HG03135 (cell line): ENCODE results near the gene WDFY2.

Experiments used
- ATAC-seq: cut with Tn5 transposase; IDR thresholded peaks from one replicate; pipeline ENCODE4 v1.9.1; 2021; ENCODE audit warnings: mild to moderate bottlenecking, moderate library complexity; ENCODE audit not compliant: unreplicated experiment

WDFY2 gene

GRCh38 chr13:51763486-51763885 is 179.2 kb downstream of the WDFY2 start:
- no peak for ATAC-seq

GRCh38 chr13:51764184-51765141 is 180.2 kb downstream of the WDFY2 start:
- ATAC-seq, result peak; percentile 84

DNA sequence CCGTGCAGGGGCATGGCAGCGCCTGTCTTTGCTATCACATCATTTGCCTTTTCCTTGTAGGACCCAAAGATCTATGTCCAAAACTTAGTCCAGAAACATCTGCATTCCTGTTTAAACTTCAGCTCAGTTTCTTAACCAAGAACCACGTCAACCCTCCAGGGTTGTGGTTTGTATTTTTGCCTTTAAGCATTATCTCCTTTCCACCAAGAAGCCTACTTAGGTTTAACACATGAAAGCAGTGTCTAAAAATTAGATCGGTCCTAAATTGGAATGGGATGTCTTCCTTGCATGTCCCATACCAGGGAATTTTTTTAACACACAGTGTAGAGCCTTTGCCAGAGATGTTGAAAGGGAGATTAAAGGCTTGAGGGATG is 180.9 kb downstream of the WDFY2 start:
- ATAC-seq, result no peak

DNA sequence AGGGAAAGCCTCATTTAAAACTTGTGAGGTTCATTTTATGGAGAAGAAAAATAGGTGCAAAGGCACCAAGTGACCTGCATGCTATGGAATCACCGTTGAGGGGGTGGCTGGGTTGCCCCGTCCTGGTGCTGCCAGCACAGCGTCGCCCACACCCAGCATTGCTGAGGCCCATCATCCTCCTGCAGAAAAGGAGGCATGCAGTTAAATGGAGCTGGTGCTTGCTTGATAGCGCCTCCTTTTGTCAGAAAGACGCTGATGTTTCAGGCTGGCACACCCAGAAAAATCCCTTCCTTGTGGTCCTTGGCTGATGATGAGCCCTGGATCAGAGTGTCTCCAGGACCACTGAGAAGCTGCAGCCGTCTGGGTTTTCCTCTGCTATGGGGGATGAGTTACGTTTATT is 182.8 kb downstream of the WDFY2 start:
- no peak for ATAC-seq

DNA sequence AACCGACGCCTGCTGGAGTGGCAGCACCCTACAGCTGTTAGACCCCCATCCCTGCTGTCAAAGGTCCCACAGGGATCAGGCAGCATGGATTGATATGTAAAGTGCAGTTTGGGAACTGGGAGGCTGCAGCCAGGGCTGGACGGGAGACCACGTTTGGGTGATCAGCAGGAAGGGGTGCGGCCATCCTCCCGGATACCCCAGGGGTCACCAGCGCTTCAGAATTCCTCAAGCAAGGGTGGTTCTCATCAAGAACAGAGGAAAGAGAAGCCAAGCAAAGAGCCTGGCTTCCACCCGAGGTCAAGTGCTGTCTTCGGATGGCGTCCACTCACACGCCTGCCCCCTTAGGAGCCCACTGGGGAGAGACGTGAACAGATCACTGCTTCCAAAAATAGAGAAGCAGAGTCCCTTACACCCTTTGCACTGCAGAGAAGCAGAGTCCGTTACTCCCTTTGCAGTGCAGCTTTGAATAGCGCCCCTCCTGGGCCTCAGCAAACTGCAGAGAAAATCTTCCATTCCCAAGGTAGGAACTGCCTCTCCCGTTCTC is 184.2 kb downstream of the WDFY2 start:
- no peak for ATAC-seq

DNA sequence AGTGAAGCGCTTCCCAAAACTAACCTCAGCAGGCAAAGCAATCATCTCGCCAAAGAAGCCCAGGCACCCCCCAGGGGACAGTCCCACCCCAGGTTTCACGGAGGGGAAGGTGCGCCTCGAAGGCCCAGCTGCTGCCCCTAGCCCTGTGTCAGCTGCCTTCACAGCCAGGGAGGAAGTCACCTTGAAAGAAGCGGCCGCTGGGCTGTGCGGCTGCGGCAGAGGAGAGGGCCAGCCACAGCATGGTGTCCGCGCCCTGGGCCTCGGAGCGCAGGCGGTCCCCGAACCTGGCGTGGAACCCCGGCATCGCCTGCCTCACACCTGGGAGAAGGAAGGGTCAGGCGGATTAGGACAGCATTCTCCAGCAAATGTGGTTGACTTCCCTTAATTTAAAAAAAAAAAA is 184.7 kb downstream of the WDFY2 start:
- no peak for ATAC-seq

DNA sequence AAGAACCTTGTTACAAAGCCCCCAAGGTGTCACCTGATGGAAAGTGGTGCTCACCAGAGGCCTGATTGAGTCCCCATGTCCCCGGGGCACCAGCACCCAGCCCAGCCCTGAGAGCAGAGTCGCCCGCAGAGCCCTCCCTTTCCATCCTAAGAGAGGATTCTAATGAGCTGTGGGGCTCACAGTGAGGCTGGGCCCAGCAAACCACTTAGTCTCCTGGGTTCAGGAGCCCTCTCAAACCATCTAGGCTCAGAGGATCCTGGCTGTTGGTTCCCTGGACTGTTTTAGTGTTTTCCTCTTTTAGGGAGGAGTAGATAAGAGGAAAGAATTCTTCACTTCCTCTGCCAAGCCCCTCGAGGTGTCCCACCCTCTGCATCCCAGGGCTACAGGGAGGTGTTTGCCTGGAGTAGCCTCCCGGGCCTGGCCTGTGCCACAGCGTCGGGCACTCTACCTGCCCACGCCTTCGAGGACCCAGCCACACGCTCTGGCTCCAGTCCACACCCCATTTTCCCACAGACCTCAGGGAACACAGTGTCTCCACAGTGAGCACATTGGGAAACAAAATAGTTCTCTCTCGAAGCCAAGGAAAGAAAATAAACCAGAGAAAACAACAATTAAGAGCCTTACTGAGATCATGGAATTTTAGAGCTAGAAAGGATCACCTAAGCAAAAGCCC is 185.3 kb downstream of the WDFY2 start:
- ATAC-seq, result no peak

GRCh38 chr13:51770160-51770559 is 185.9 kb downstream of the WDFY2 start:
- ATAC-seq, result no peak

DNA sequence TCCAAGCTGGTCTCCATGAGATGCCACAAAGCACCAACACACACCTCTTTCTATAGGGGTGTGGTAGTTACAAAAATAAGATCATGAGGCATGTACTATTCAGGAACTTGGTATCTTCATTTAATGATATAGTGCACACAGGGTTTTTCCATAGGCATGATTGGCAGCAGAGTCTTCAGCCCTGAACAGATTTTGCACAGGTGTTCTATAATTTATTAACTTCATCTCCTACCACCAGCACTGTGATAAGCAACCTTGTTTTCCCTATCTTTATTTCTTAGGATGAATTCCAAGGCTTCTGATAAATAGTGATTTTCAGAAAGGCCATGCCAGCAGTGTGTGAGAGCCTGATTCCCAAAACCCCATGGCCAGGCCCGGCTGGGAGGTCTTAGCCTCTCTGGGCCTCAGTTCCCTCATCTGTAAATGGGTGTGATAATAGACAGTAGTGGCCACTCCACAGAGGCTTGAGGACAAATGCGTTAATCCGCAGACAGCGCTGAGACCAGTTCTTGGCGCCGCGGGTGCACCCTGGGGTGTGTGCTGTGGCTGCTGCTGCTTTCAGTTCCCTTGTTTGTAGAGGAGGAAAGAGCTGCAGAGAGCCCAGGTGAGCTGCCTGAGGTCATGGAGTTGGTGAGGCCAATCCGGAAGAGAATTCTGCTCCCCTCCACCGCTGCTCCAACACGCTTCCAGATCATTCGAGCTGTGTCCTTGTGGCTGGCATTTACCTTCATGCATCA is 186.6 kb downstream of the WDFY2 start:
- ATAC-seq, result no peak

DNA sequence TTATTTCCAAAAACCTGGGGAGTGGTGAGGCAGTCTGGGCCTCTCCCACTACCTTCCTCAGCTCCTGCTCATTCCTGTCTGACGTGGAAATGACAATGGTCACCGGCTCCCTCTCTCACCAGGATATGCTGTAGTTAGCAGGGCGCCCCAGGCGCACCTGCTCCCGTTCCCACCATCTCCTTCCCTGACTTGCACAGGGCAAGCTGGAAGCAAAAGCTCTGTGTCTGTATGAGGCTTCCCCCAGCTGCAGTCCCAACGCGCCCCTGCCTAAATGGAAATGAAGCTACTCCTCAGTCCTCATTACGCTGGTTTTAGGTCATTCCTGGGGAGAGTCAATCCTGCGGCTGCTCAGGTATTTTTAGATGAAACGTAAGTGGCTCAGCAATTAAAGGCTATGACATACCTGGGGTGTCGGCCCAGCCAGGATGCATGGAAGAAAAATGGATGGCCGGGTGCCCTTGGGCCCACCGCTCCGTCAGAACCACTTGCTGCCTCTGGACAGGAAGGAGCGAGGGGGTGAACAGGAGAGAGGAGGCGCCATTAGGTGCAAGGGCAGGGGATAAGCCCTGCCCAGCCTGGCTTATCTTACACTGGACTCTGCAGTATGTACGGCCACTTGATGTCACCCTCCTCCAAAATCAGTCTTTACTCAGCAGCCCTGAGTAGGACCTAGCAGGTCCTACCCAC is 187.3 kb downstream of the WDFY2 start:
- ATAC-seq, result no peak

- no peak for ATAC-seq
Observed at GRCh38 chr13:51772105-51772455, 187.8 kb downstream of the WDFY2 start.

GRCh38 chr13:51772781-51773180 is 188.5 kb downstream of the WDFY2 start:
- ATAC-seq, result no peak

- no peak for ATAC-seq
Observed at GRCh38 chr13:51773515-51773914, 189.3 kb downstream of the WDFY2 start.

DNA sequence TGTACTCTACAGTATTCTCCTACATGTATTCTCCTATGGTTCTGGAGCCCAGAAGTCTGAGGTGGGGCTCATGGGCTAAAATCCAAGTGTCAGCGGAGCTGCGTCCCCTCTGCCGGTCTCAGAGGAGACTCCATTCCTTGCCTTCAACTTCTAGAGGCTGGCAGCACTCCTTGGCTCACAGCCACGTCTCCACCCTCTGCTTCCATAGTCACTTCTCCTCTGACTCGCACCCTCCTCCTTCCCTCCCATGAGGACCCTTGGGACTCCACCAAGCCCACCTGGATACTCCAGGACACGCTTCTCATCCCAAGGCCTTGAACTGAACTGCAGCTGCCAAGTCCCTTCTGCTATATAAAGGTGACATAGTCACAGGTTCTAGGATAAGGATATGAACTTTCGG is 191.9 kb downstream of the WDFY2 start:
- ATAC-seq, result no peak

GRCh38 chr13:51777921-51778320 is 193.7 kb downstream of the WDFY2 start:
- no peak for ATAC-seq

- no peak for ATAC-seq
Observed at GRCh38 chr13:51778392-51778791, 194.1 kb downstream of the WDFY2 start.

GRCh38 chr13:51780099-51780498 is 195.8 kb downstream of the WDFY2 start:
- no peak for ATAC-seq

DNA sequence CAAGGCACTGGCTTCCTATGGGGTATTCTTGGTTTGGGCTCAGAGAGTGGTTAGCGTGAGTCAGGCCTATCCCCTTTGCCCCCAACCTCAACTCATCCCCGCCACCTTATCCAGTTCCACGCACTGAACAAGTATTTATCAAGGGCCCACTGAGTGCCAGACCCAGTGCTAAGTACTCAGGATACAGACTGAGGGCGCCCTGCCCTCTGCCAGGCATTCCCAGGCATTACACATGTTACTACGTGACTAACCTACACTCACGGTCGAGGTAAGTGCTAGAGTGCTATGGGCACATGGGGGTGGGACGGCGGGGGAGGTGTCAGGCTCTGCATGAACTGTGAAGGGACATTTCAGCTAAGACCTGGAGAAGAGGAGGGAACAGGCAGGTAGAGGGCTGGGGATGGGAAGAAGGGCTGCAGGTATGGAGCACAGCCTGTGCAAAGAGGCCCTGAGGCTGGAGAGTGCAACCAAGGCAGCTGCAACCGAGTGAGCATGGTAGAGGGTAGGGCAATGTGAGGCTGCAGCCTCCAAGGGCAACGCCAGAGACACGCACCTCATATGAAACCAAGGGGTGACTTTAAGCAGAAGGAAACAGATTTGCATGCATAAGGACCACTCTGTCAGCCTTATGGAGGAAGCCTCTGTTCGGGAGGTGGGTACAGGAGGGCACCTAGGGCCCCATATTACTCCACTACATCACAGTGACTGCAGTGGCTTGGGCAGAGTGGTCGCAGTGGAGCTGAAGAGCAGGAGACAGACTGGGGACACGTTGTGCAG is 197.2 kb downstream of the WDFY2 start:
- no peak for ATAC-seq

DNA sequence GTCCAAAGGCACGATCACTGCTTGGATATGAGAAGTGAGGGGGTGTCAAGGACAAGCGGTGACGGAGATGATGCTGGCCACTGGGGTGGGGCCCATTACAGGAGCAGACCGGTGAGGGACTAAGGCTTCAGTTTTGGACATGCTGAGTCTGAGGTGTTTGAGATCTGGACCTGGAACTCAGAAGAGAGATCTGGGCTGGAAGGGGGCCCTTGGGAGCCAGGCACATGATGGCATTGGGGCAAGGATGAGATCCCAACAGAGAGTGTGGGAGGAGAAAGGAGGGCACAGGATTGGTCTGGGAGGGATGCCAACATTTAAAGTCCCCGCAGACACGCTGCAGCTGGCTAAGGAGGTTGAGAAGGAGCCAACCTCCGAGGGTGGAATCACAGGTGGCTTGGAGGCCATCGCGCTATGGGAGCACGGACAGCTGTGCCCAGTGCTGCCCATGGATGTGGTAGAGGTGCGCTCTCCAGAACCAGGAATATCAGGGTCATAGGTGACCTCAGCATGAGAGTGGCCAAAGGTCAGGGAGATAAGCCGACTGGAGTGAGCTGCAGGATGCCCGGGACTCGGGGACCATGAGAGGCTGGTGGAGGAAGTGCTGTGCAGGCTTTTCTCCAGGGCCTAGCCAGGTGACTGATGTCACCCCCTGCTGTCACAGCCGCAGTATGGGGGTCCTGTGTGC is 197.9 kb downstream of the WDFY2 start:
- ATAC-seq, result no peak
